ENCODE results near the gene SLITRK5. TPM values are rescaled to one million over a fixed set of nuclear protein-coding genes. Genes with fewer than 3 reads are reported as not detected.

The SLITRK5 gene
- total RNA-seq, 2 donors from 2014 or later: 0.35 to 1.6 TPM

DNA sequence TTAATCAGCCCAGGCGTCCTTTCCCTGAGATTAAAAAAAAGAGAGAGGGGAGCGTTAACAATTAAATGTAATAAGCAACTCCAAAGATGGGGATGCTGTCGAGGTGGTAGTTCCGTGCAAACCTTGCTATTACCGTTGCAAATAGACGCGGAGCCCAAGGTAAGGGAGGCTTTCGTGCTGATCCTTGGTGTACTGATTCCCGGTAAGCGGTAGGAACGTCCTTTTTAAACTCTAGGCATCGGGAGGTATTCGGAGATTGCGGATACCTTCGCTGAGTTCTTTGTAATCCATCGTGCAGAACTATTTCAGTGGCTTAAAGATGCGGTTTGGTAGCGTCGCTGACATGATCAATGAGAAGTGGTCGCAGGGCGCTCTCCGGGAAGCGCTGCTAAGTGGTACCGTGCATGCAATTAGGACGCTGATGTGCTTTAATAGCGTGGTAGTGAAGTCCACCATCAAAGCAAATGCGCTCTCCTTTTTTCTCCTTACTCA, 3.1 kb downstream of the SLITRK5 start:
- peaks cover 67% of the 10 kb centered on the region for H3K27me3 ChIP-seq (ENCODE audit: control insufficient read depth, insufficient read depth, low read length, poor library complexity, severe bottlenecking)
- TF ChIP-seq, protein P1, sequence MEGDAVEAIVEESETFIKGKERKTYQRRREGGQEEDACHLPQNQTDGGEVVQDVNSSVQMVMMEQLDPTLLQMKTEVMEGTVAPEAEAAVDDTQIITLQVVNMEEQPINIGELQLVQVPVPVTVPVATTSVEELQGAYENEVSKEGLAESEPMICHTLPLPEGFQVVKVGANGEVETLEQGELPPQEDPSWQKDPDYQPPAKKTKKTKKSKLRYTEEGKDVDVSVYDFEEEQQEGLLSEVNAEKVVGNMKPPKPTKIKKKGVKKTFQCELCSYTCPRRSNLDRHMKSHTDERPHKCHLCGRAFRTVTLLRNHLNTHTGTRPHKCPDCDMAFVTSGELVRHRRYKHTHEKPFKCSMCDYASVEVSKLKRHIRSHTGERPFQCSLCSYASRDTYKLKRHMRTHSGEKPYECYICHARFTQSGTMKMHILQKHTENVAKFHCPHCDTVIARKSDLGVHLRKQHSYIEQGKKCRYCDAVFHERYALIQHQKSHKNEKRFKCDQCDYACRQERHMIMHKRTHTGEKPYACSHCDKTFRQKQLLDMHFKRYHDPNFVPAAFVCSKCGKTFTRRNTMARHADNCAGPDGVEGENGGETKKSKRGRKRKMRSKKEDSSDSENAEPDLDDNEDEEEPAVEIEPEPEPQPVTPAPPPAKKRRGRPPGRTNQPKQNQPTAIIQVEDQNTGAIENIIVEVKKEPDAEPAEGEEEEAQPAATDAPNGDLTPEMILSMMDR (conservative IDR thresholded peaks at IDR 0.05): no peak
- H3K9me3 Mint-ChIP-seq: no peaks in the 10 kb centered on the region
- H3K9me3 ChIP-seq (ENCODE audit: control insufficient read depth, low read length): no peaks in the 10 kb centered on the region
- 1 to 4% methylated on average over 18 to 27 of the region's 27 CpGs for WGBS, 2 experiments (ENCODE audit: insufficient coverage in 1 of 2, insufficient read length in 1 of 2)
- H3K36me3 Mint-ChIP-seq (ENCODE audit: low read depth): no peaks in the 10 kb centered on the region
- no peak overlapping the region for H3K27ac Mint-ChIP-seq
- no peak overlapping the region for H3K27ac ChIP-seq (ENCODE audit: low read depth, low read length)
- peak overlapping the region; percentile 82 for H3K4me3 ChIP-seq (ENCODE audit: low read length)
- H3K36me3 ChIP-seq (ENCODE audit: control insufficient read depth, insufficient read depth, low read length): no peaks in the 10 kb centered on the region
- peak overlapping the region; percentile 70 for H3K4me3 Mint-ChIP-seq
- DNase-seq: peak; percentile 55
- H3K4me1 ChIP-seq (ENCODE audit: control insufficient read depth, insufficient read depth, low read length): no peaks in the 10 kb centered on the region
- H3K9ac ChIP-seq (ENCODE audit: extremely low read depth, low read length, poor library complexity, severe bottlenecking): no peak overlapping the region
- H3K4me1 Mint-ChIP-seq: peaks cover 32% of the 10 kb centered on the region
- H3K27me3 Mint-ChIP-seq (ENCODE audit: insufficient read depth): peaks cover 78% of the 10 kb centered on the region

DNA sequence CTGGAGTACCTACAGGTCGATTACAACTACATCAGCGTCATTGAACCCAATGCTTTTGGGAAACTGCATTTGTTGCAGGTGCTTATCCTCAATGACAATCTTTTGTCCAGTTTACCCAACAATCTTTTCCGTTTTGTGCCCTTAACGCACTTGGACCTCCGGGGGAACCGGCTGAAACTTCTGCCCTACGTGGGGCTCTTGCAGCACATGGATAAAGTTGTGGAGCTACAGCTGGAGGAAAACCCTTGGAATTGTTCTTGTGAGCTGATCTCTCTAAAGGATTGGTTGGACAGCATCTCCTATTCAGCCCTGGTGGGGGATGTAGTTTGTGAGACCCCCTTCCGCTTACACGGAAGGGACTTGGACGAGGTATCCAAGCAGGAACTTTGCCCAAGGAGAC, 4.7 kb downstream of the SLITRK5 start:
- Mint-ChIP-seq H3K9me3 (no peaks in the 10 kb centered on the region), H3K4me3 (no peak overlapping the region), H3K36me3 (ENCODE audit: low read depth) (no peaks in the 10 kb centered on the region), H3K27me3 (ENCODE audit: insufficient read depth) (peaks cover 85% of the 10 kb centered on the region), H3K4me1 (peaks cover 29% of the 10 kb centered on the region), H3K27ac (no peak overlapping the region)
- Histone ChIP-seq H3K27me3 (ENCODE audit: control insufficient read depth, insufficient read depth, low read length, poor library complexity, severe bottlenecking) (peaks cover 69% of the 10 kb centered on the region), H3K9me3 (ENCODE audit: control insufficient read depth, low read length) (no peaks in the 10 kb centered on the region), H3K4me3 (ENCODE audit: low read length) (no peak overlapping the region), H3K36me3 (ENCODE audit: control insufficient read depth, insufficient read depth, low read length) (no peaks in the 10 kb centered on the region), H3K27ac (ENCODE audit: low read depth, low read length) (no peak overlapping the region), H3K9ac (ENCODE audit: extremely low read depth, low read length, poor library complexity, severe bottlenecking) (no peak overlapping the region), H3K4me1 (ENCODE audit: control insufficient read depth, insufficient read depth, low read length) (no peaks in the 10 kb centered on the region)
- 85 to 91% methylated on average over 4 to 10 of the region's 10 CpGs for WGBS, 2 experiments (ENCODE audit: insufficient coverage in 1 of 2, insufficient read length in 1 of 2)
- TF ChIP-seq, protein P1 (conservative IDR thresholded peaks at IDR 0.05): no peak
- DNase-seq: no peak

DNA sequence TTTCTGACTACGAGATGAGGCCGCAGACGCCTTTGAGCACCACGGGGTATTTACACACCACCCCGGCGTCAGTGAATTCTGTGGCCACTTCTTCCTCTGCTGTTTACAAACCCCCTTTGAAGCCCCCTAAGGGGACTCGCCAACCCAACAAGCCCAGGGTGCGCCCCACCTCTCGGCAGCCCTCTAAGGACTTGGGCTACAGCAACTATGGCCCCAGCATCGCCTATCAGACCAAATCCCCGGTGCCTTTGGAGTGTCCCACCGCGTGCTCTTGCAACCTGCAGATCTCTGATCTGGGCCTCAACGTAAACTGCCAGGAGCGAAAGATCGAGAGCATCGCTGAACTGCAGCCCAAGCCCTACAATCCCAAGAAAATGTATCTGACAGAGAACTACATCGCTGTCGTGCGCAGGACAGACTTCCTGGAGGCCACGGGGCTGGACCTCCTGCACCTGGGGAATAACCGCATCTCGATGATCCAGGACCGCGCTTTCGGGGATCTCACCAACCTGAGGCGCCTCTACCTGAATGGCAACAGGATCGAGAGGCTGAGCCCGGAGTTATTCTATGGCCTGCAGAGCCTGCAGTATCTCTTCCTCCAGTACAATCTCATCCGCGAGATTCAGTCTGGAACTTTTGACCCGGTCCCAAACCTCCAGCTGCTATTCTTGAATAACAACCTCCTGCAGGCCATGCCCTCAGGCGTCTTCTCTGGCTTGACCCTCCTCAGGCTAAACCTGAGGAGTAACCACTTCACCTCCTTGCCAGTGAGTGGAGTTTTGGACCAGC, 5.3 kb downstream of the SLITRK5 start:
- Histone ChIP-seq H3K4me3 (ENCODE audit: low read length) (no peak overlapping the region), H3K9me3 (ENCODE audit: control insufficient read depth, low read length) (no peaks in the 10 kb centered on the region), H3K9ac (ENCODE audit: extremely low read depth, low read length, poor library complexity, severe bottlenecking) (no peak overlapping the region), H3K4me1 (ENCODE audit: control insufficient read depth, insufficient read depth, low read length) (no peaks in the 10 kb centered on the region), H3K27ac (ENCODE audit: low read depth, low read length) (no peak overlapping the region), H3K36me3 (ENCODE audit: control insufficient read depth, insufficient read depth, low read length) (no peaks in the 10 kb centered on the region), H3K27me3 (ENCODE audit: control insufficient read depth, insufficient read depth, low read length, poor library complexity, severe bottlenecking) (peaks cover 69% of the 10 kb centered on the region)
- peaks cover 27% of the 10 kb centered on the region for H3K4me1 Mint-ChIP-seq
- no peak overlapping the region for H3K27ac Mint-ChIP-seq
- peaks cover 86% of the 10 kb centered on the region for H3K27me3 Mint-ChIP-seq (ENCODE audit: insufficient read depth)
- peak overlapping the region; percentile 7 for H3K4me3 Mint-ChIP-seq
- WGBS, 2 experiments (ENCODE audit: insufficient coverage in 1 of 2, insufficient read length in 1 of 2): 86 to 97% methylated on average over 19 to 33 of the region's 33 CpGs
- TF ChIP-seq, protein P1 (conservative IDR thresholded peaks at IDR 0.05): no peak
- H3K36me3 Mint-ChIP-seq (ENCODE audit: low read depth): no peaks in the 10 kb centered on the region
- DNase-seq: peak; percentile 71
- no peaks in the 10 kb centered on the region for H3K9me3 Mint-ChIP-seq

Measured in endodermal cell (in vitro differentiated cells).